Loucy (cell line): ENCODE results near the gene TBXT.

ENCODE experiments used
- H2AFZ ChIP-seq: fragments of 200-600 bp; sonication (generic); 2 replicates; pipeline ENCODE4 v1.6.0; 2016; ENCODE audit warnings: antibody characterized with exemption, mild to moderate bottlenecking, low read length, moderate library complexity
- H3F3A ChIP-seq: fragments of 200-600 bp; 2 replicates; pipeline ENCODE4 v1.6.0; 2016; ENCODE audit warnings: antibody characterized with exemption, low read depth, mild to moderate bottlenecking
- H3K27me3 ChIP-seq: fragments of 200-600 bp; sonication (generic); 2 replicates; pipeline ENCODE4 v1.6.1; 2014; ENCODE audit warnings: low read length, mild to moderate bottlenecking; ENCODE audit not compliant: insufficient read depth, poor library complexity, severe bottlenecking
- H3K36me3 ChIP-seq: fragments of 200-600 bp; sonication (generic); 2 replicates; pipeline ENCODE4 v1.6.1; 2016; ENCODE audit warnings: low read length; ENCODE audit not compliant: insufficient read depth
- H3K4me1 ChIP-seq: fragments of 200-600 bp; sonication (generic); 2 replicates; pipeline ENCODE4 v1.5.1; 2014; ENCODE audit warnings: low read length, mild to moderate bottlenecking; ENCODE audit not compliant: insufficient read depth, poor library complexity, severe bottlenecking
- H3K4me2 ChIP-seq: fragments of 200-600 bp; sonication (generic); 2 replicates; pipeline ENCODE4 v1.6.0; 2014; ENCODE audit warnings: antibody characterized with exemption, low read length, low read depth, mild to moderate bottlenecking; ENCODE audit not compliant: poor library complexity, severe bottlenecking
- H3K4me3 ChIP-seq: fragments of 200-600 bp; sonication (generic); 2 replicates; pipeline ENCODE4 v1.5.1; 2014; ENCODE audit warnings: low read length, mild to moderate bottlenecking, mixed read lengths; ENCODE audit not compliant: poor library complexity, severe bottlenecking
- H3K79me2 ChIP-seq: fragments of 200-600 bp; sonication (generic); 2 replicates; pipeline ENCODE4 v1.6.1; 2014; ENCODE audit warnings: low read length; ENCODE audit not compliant: insufficient read depth
- H3K9ac ChIP-seq: fragments of 200-600 bp; sonication (generic); 2 replicates; pipeline ENCODE4 v1.6.0; 2014; ENCODE audit warnings: mild to moderate bottlenecking, low read depth, low read length, moderate library complexity; ENCODE audit not compliant: poor library complexity, severe bottlenecking
- H3K9me2 ChIP-seq: fragments of 200-600 bp; sonication (generic); replicated peaks from 2 replicates; pipeline ENCODE4 v1.6.1; 2016; ENCODE audit warnings: low read depth, low read length, mixed read lengths
- H3K9me3 ChIP-seq: fragments of 200-600 bp; sonication (generic); 2 replicates; pipeline ENCODE4 v1.6.1; 2014; ENCODE audit warnings: mild to moderate bottlenecking, antibody characterized with exemption, low read length, low read depth; ENCODE audit not compliant: insufficient read depth
- H4K20me1 ChIP-seq: fragments of 200-600 bp; sonication (generic); 2 replicates; pipeline ENCODE4 v1.6.0; 2014; ENCODE audit warnings: antibody characterized with exemption, low read length, mild to moderate bottlenecking; ENCODE audit not compliant: insufficient read depth, poor library complexity, severe bottlenecking
- CTCF ChIP-seq: fragments of 200-600 bp; sonication (generic); conservative IDR thresholded peaks from 2 replicates; pipeline ENCODE4 v1.5.1; 2014; ENCODE audit warnings: mild to moderate bottlenecking, antibody characterized with exemption, low read length
- EZH2phosphoT487 ChIP-seq: fragments of 200-600 bp; IDR thresholded peaks from 2 replicates; pipeline ENCODE4 v1.6.1; 2018; ENCODE audit warnings: antibody characterized with exemption, mild to moderate bottlenecking, moderate library complexity, borderline replicate concordance

The TBXT gene

GRCh38 chr6:166167801-166168615 lies at the start of gene TBXT:
TSS of gene TBXT (minus strand) at chr6:166167851. CDS start at chr6:166167591, 260 bp downstream.
- Histone ChIP-seq H3K9me3 (no peaks in the 10 kb centered on the region), H3F3A (peaks cover 4% of the 10 kb centered on the region; the same call in 1 of the 2 replicates), H3K4me3 (no peak within 1 kb of the TSS), H4K20me1 (no peaks in the 10 kb centered on the region), H3K27me3 (no peaks in the 10 kb centered on the region), H3K9me2 (no peaks in the 10 kb centered on the region), H3K9ac (no peak within 1 kb of the TSS), H3K4me2 (no peak within 1 kb of the TSS), H3K79me2 (no peaks in the 10 kb centered on the region), H2AFZ (no peak within 1 kb of the TSS), H3K36me3 (no peaks in the 10 kb centered on the region), H3K4me1 (peaks cover 25% of the 10 kb centered on the region)
- TF ChIP-seq CTCF, result no peak
- no peak for TF ChIP-seq EZH2phosphoT487

- Histone ChIP-seq H3F3A (no peaks in the 10 kb centered on the region), H3K4me2 (peak overlapping the region; percentile 45), H3K9ac (peak overlapping the region; percentile 58), H4K20me1 (no peaks in the 10 kb centered on the region), H3K36me3 (no peaks in the 10 kb centered on the region), H3K79me2 (peaks cover 6% of the 10 kb centered on the region; the same call in 1 of the 2 replicates), H3K4me3 (peak overlapping the region; percentile 63), H3K27me3 (no peaks in the 10 kb centered on the region), H2AFZ (no peak overlapping the region), H3K9me3 (peaks cover 7% of the 10 kb centered on the region), H3K9me2 (no peaks in the 10 kb centered on the region), H3K4me1 (peaks cover 42% of the 10 kb centered on the region)
- TF ChIP-seq CTCF, result no peak
- no peak for TF ChIP-seq EZH2phosphoT487
Measured at GRCh38 chr6:166207284-166207561, 39.6 kb upstream of the TBXT start.

GRCh38 chr6:166206510-166207283 lies 39.0 kb upstream of the TBXT start:
- H3F3A ChIP-seq, result no peaks in the 10 kb centered on the region
- peak overlapping the region; percentile 43 for H2AFZ ChIP-seq
- H4K20me1 ChIP-seq, result no peaks in the 10 kb centered on the region
- H3K9me3 ChIP-seq, result peaks cover 2% of the 10 kb centered on the region
- peak overlapping the region; percentile 63 for H3K4me3 ChIP-seq
- peak overlapping the region; percentile 45 for H3K4me2 ChIP-seq
- TF ChIP-seq CTCF, result no peak
- TF ChIP-seq EZH2phosphoT487, result no peak
- H3K27me3 ChIP-seq, result no peaks in the 10 kb centered on the region
- peaks cover 47% of the 10 kb centered on the region for H3K4me1 ChIP-seq
- H3K36me3 ChIP-seq, result no peaks in the 10 kb centered on the region
- H3K9ac ChIP-seq, result peak overlapping the region; percentile 58
- H3K9me2 ChIP-seq, result no peaks in the 10 kb centered on the region
- peaks cover 6% of the 10 kb centered on the region; the same call in 1 of the 2 replicates for H3K79me2 ChIP-seq
